Measurements from ENCODE around the gene CHERP.

DNA sequence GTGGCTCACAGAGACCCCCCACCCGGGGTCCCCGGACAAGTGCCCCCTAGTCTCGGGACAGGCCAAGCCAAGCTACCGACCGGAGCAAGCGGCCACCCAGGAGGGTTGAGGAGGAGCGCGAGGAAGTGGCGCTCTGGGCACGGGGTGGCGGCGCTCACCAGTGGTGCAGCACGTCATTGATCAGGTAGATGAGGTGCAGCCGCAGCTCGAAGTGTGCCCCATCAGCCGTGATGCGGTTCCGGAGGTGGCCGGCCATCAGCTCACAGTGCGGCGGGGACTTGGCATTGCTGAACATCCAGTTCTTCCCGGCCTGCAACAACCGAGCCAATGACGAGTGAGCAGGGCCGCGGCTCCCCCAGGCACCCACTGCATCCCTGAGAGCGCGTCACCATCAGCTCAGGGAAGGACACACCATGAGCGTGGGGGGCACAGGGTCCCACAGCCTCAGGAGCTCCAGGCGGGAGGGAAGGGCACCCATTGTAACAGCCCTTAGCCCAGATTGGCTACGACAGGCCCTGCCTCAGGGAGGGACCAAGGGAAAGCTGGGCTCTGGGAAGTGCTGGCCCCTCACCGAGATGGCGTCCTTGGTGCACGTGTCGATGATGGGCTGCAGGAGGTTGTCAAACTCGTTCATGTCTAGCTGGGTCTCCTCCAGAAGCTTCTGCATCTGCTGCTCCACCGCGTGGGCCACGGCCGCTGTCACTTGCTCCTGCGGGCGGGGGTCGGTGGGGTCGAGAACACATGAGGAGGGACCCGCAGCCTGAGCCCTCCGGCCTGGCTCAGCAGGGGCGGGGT is 9.6 kb downstream of the CHERP start:
- TF ChIP-seq CTCF (conservative IDR thresholded peaks at IDR 0.05; ENCODE audit: low read length) = no peak
- no peak for TF ChIP-seq EZH2phosphoT487 (IDR thresholded peaks at IDR 0.05; ENCODE audit: borderline replicate concordance, low read depth, low read length)
